HL-60 (cell line): ENCODE measurements around the gene ROBO1.

Experiments used
- DNase-seq, 2 experiments: peaks; one replicate each; pipeline ENCODE4 v3.0.0-alpha.2; 2010 to 2020; ENCODE audit warnings: low read depth in 1 of 2, low spot score in 1 of 2
- H3K27ac ChIP-seq: fragments of 250-450 bp; sonication (Bioruptor Pico); replicated peaks from 2 replicates; pipeline ENCODE4 v1.5.1; 2020; ENCODE audit warnings: mild to moderate bottlenecking, moderate library complexity
- H3K27me3 ChIP-seq: fragments of 250-450 bp; sonication (Bioruptor Pico); 2 replicates; pipeline ENCODE4 v1.5.1; 2021; ENCODE audit warnings: mild to moderate bottlenecking, moderate library complexity; ENCODE audit not compliant: insufficient read depth, poor library complexity, severe bottlenecking
- H3K4me3 ChIP-seq: replicated peaks from 2 replicates; pipeline ENCODE4 v1.5.1; 2011; ENCODE audit warnings: mild to moderate bottlenecking, control low read depth, low read length; ENCODE audit not compliant: insufficient read depth
- GABPA ChIP-seq: IDR thresholded peaks from 2 replicates; pipeline ENCODE4 v1.6.1; 2012; ENCODE audit warnings: low read depth
- POLR2AphosphoS5 ChIP-seq: IDR thresholded peaks from 2 replicates; pipeline ENCODE4 v1.6.1; 2012; ENCODE audit warnings: low read depth
- SPI1 ChIP-seq: IDR thresholded peaks from 2 replicates; pipeline ENCODE4 v1.6.1; 2012; ENCODE audit warnings: low read depth, mild to moderate bottlenecking, borderline replicate concordance
- TF ChIP-seq, protein P1 (sequence below): IDR thresholded peaks from 2 replicates; pipeline ENCODE4 v1.6.1; 2012; ENCODE audit warnings: low read depth; ENCODE audit not compliant: insufficient replicate concordance
- TF ChIP-seq, protein P2 (sequence below): IDR thresholded peaks from one replicate; pipeline ENCODE4 v1.5.1; 2011; ENCODE audit warnings: low read length, control low read depth, inconsistent platforms; ENCODE audit not compliant: insufficient read depth

ROBO1 gene

DNA sequence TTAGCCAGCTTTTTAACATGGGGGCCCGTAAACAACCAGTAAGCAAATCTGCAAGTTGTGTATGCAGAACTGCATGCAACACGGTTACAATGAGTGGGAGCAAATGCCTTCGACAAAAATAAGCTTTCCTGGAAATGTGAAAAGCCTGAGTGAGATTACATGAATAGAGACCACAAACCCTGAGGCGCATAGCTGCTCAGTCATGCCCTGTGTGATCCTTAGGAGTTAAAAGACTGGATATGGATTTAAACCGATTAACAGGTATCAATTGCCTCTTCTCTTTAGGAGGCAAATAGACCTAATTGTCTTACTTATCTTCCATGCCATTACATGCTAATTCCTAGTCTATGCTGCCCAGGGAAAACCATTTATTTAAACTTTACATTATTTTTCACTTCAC, 810.3 kb downstream of the ROBO1 start:
- no peak overlapping the region for H3K27ac ChIP-seq
- H3K27me3 ChIP-seq: no peaks in the 10 kb centered on the region
- TF ChIP-seq GABPA: no peak
- no peak for TF ChIP-seq POLR2AphosphoS5
- no peak for TF ChIP-seq SPI1
- TF ChIP-seq, protein P1, sequence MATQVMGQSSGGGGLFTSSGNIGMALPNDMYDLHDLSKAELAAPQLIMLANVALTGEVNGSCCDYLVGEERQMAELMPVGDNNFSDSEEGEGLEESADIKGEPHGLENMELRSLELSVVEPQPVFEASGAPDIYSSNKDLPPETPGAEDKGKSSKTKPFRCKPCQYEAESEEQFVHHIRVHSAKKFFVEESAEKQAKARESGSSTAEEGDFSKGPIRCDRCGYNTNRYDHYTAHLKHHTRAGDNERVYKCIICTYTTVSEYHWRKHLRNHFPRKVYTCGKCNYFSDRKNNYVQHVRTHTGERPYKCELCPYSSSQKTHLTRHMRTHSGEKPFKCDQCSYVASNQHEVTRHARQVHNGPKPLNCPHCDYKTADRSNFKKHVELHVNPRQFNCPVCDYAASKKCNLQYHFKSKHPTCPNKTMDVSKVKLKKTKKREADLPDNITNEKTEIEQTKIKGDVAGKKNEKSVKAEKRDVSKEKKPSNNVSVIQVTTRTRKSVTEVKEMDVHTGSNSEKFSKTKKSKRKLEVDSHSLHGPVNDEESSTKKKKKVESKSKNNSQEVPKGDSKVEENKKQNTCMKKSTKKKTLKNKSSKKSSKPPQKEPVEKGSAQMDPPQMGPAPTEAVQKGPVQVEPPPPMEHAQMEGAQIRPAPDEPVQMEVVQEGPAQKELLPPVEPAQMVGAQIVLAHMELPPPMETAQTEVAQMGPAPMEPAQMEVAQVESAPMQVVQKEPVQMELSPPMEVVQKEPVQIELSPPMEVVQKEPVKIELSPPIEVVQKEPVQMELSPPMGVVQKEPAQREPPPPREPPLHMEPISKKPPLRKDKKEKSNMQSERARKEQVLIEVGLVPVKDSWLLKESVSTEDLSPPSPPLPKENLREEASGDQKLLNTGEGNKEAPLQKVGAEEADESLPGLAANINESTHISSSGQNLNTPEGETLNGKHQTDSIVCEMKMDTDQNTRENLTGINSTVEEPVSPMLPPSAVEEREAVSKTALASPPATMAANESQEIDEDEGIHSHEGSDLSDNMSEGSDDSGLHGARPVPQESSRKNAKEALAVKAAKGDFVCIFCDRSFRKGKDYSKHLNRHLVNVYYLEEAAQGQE: no peak
- TF ChIP-seq, protein P2, sequence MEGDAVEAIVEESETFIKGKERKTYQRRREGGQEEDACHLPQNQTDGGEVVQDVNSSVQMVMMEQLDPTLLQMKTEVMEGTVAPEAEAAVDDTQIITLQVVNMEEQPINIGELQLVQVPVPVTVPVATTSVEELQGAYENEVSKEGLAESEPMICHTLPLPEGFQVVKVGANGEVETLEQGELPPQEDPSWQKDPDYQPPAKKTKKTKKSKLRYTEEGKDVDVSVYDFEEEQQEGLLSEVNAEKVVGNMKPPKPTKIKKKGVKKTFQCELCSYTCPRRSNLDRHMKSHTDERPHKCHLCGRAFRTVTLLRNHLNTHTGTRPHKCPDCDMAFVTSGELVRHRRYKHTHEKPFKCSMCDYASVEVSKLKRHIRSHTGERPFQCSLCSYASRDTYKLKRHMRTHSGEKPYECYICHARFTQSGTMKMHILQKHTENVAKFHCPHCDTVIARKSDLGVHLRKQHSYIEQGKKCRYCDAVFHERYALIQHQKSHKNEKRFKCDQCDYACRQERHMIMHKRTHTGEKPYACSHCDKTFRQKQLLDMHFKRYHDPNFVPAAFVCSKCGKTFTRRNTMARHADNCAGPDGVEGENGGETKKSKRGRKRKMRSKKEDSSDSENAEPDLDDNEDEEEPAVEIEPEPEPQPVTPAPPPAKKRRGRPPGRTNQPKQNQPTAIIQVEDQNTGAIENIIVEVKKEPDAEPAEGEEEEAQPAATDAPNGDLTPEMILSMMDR: no peak
- no peak overlapping the region for H3K4me3 ChIP-seq
- no peak for DNase-seq

DNA sequence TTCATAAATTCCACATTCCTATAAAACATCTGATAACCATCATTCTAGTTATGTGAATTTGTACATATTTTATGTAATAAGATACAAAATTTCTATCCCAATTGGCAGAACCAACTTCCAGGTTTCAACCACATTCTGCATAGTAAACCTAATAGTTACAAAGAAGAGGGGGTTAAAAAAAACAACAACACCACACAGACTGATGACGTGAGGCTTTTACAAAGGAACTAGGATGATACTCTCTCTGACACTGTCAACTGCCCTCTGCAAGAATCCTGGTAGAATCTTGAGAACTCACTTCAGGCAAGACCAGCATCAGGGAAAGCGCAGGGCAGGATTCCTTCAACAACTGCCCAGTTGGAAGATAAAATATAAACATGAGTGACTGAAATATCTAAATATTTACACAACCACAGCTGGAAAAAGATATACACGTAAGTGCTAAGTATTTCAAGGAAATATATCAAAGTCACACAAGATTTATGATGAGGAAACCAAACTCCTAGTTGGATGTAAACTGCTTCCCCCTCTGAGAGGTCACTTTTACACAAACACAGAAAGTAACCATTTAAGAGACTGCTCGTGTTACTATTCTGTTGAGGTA, 816.4 kb downstream of the ROBO1 start:
- DNase-seq: no peak
- no peak for TF ChIP-seq SPI1
- TF ChIP-seq GABPA: no peak
- TF ChIP-seq, protein P1: no peak
- no peak for TF ChIP-seq POLR2AphosphoS5
- TF ChIP-seq, protein P2: no peak
- no peak overlapping the region for H3K4me3 ChIP-seq
- H3K27ac ChIP-seq: no peak overlapping the region
- H3K27me3 ChIP-seq: no peaks in the 10 kb centered on the region

DNA sequence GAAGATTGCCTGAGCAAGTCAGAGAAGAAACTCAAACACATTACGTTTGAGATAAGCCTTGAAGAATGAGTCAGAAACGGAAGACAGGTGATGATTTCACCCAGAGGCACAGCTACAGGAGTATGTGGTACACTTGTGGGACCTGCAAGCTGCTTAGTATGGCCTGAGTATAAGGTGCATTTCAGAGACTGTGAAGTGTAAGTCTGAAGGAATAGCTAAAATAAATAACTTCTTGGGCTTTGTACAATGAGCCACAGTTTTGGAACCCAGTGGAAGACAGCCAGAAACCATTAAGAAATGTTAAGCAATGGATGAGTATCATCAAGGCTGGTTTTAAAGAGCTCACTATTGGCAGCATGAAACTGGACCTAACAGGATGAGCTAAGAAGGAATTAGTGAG, 826.2 kb downstream of the ROBO1 start:
- Histone ChIP-seq H3K27me3 (no peaks in the 10 kb centered on the region), H3K4me3 (no peak overlapping the region), H3K27ac (no peak overlapping the region)
- TF ChIP-seq POLR2AphosphoS5 (no peak), GABPA (no peak), SPI1 (no peak)
- TF ChIP-seq, protein P2: no peak
- TF ChIP-seq, protein P1: no peak
- no peak for DNase-seq
